ENCODE measurements around the gene RARA.
A peak's percentile ranks its signal among the peaks of the same experiment; 100 is the strongest.

DNA sequence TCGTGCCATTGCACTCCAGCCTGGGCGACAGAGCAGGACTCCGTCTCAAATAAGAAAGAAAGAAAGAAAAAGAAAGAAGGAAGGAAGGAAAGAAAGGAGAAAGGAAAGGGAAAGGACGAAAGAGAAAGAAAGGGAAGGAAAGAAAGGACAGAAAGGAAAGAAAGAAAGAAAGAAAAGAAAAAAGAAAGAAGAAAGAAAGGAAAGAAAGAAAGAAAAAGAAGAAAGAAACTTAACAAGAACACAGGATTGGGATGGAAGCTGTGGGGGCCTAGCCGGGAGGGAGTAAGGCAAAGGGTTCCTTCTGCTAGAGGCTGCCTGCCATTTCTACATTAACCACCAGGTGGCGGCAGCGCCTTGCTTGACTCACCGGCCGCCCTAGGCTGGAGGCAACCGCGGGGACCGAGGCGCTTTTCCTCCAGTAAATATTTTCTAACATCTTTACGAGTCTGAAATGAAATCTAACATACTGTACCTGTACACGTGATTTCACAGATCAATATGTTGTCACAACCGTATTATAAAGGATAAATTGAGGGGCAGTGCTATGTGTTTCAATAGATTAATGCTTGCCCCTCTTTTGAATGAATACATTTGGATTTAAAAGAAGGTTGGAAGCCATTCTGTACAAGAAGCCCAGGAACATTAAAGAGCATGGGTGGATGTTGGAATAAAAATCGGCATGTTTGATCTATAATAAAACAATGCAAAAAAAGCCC is 49.5 kb downstream of the RARA start:
- TF ChIP-seq, protein P1, sequence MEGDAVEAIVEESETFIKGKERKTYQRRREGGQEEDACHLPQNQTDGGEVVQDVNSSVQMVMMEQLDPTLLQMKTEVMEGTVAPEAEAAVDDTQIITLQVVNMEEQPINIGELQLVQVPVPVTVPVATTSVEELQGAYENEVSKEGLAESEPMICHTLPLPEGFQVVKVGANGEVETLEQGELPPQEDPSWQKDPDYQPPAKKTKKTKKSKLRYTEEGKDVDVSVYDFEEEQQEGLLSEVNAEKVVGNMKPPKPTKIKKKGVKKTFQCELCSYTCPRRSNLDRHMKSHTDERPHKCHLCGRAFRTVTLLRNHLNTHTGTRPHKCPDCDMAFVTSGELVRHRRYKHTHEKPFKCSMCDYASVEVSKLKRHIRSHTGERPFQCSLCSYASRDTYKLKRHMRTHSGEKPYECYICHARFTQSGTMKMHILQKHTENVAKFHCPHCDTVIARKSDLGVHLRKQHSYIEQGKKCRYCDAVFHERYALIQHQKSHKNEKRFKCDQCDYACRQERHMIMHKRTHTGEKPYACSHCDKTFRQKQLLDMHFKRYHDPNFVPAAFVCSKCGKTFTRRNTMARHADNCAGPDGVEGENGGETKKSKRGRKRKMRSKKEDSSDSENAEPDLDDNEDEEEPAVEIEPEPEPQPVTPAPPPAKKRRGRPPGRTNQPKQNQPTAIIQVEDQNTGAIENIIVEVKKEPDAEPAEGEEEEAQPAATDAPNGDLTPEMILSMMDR (conservative IDR thresholded peaks at IDR 0.05; ENCODE audit: low read depth, low read length), result peak; percentile 85
- no peak for TF ChIP-seq EZH2 (IDR thresholded peaks at IDR 0.05; ENCODE audit: borderline replicate concordance, low read depth, low read length, poor library complexity, severe bottlenecking)

All from A673 (cell line).